Smooth muscle cell (in vitro differentiated cells): ENCODE measurements around the gene GLB1L3. TPM values are rescaled to one million over a fixed set of nuclear protein-coding genes. Genes with fewer than 3 reads are reported as not detected.

Source experiments
- DNase-seq: peaks from one replicate; lab custom pipeline; 2025; ENCODE audit not compliant: unreplicated experiment; lab: John Stamatoyannopoulos, UW
- H2AFZ ChIP-seq: fragments of 200-600 bp; sonication (generic); 2 replicates; pipeline ENCODE4 v1.6.0; 2016; ENCODE audit warnings: antibody characterized with exemption, low read depth, mild to moderate bottlenecking
- H3F3A ChIP-seq: fragments of 200-600 bp; sonication (generic); 2 replicates; pipeline ENCODE4 v1.6.0; 2017; ENCODE audit warnings: antibody characterized with exemption, low read depth
- H3K27ac ChIP-seq: fragments of 200-600 bp; sonication (generic); 2 replicates; pipeline ENCODE4 v1.5.1; 2016; ENCODE audit warnings: low read depth, mild to moderate bottlenecking
- H3K27me3 ChIP-seq: fragments of 200-600 bp; sonication (generic); 2 replicates; pipeline ENCODE4 v1.6.1; 2016; ENCODE audit warnings: low read depth, mild to moderate bottlenecking
- H3K36me3 ChIP-seq: fragments of 200-600 bp; sonication (generic); 2 replicates; pipeline ENCODE4 v1.5.1; 2016; ENCODE audit warnings: low read depth
- H3K4me1 ChIP-seq: fragments of 200-600 bp; sonication (generic); 2 replicates; pipeline ENCODE4 v1.5.1; 2016; ENCODE audit warnings: low read depth
- H3K4me2 ChIP-seq: fragments of 200-600 bp; sonication (generic); 2 replicates; pipeline ENCODE4 v1.6.0; 2016; ENCODE audit warnings: mild to moderate bottlenecking
- H3K4me3 ChIP-seq: fragments of 200-600 bp; sonication (generic); 2 replicates; pipeline ENCODE4 v1.5.1; 2016; ENCODE audit warnings: mild to moderate bottlenecking
- H3K79me2 ChIP-seq: fragments of 200-600 bp; sonication (generic); 2 replicates; pipeline ENCODE4 v1.6.0; 2016; ENCODE audit warnings: low read depth, mild to moderate bottlenecking
- H3K9ac ChIP-seq: fragments of 200-600 bp; sonication (generic); 2 replicates; pipeline ENCODE4 v1.6.0; 2016; ENCODE audit warnings: low read depth
- H3K9me3 ChIP-seq: fragments of 200-600 bp; sonication (generic); replicated peaks from 2 replicates; pipeline ENCODE4 v1.5.1; 2016; ENCODE audit warnings: low read depth
- H4K20me1 ChIP-seq: fragments of 200-600 bp; sonication (generic); 2 replicates; pipeline ENCODE4 v1.6.0; 2016; ENCODE audit warnings: low read depth
- WGBS: methylation state at CpG from one replicate; pipeline ENCODE4 v1.1.7; 2016; ENCODE audit warnings: low lambda C conversion rate; 5-methylcytosine and 5-hydroxymethylcytosine counted together
- polyA plus RNA-seq: library from polyadenylated mRNA; unstranded; fragments of >200 nt; fragmentation: Nextera tagmentation; extraction: Ambion mirVana; gene quantifications from 2 replicates; pipeline ENCODE4 v1.2.1, GENCODE V29; 2016
- total RNA-seq: library from RNA; depleted of rRNA; stranded (reverse); fragments of >200 nt; gene quantifications from 2 replicates; pipeline ENCODE4 v1.2.3, GENCODE V29; 2014
- TF ChIP-seq, protein P1 (sequence below): fragments of 200-600 bp; sonication (generic); IDR thresholded peaks from 2 replicates; pipeline ENCODE4 v1.5.1; 2017; ENCODE audit warnings: borderline replicate concordance, mild to moderate bottlenecking, antibody characterized with exemption; ENCODE audit not compliant: insufficient read depth, poor library complexity, severe bottlenecking

Gene GLB1L3
- total and polyA plus RNA-seq, 2 experiments from 2014 or later: not detected

DNA sequence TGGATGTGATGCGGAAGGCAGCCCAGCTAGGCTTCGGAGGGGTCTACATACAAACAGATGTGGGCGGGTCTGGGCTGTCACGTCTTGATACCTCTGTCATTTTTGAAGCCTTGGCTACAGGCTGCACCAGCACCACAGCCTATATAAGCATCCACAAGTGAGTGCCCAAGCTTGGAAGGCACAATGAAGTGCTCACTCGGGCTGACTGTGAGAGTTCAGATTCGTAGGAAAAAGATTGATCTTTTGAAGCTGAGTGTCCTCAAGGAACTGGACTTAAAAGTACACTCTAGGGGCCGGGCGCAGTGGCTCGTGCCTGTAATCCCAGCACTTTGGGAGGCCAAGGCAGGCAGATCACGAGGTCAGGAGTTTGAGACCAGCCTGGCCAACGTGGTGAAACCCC is 19.1 kb upstream of the GLB1L3 start:
- H3K4me1 ChIP-seq: peaks cover 13% of the 10 kb centered on the region
- WGBS: 96% methylated on average over 11 of the region's 11 CpGs
- peaks cover 14% of the 10 kb centered on the region for H3K79me2 ChIP-seq
- no peaks in the 10 kb centered on the region for H3F3A ChIP-seq
- H2AFZ ChIP-seq: no peak overlapping the region
- TF ChIP-seq, protein P1, sequence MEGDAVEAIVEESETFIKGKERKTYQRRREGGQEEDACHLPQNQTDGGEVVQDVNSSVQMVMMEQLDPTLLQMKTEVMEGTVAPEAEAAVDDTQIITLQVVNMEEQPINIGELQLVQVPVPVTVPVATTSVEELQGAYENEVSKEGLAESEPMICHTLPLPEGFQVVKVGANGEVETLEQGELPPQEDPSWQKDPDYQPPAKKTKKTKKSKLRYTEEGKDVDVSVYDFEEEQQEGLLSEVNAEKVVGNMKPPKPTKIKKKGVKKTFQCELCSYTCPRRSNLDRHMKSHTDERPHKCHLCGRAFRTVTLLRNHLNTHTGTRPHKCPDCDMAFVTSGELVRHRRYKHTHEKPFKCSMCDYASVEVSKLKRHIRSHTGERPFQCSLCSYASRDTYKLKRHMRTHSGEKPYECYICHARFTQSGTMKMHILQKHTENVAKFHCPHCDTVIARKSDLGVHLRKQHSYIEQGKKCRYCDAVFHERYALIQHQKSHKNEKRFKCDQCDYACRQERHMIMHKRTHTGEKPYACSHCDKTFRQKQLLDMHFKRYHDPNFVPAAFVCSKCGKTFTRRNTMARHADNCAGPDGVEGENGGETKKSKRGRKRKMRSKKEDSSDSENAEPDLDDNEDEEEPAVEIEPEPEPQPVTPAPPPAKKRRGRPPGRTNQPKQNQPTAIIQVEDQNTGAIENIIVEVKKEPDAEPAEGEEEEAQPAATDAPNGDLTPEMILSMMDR: no peak
- H3K9ac ChIP-seq: no peak overlapping the region
- no peak overlapping the region for H3K4me3 ChIP-seq
- H4K20me1 ChIP-seq: no peaks in the 10 kb centered on the region
- no peaks in the 10 kb centered on the region for H3K27me3 ChIP-seq
- no peak overlapping the region for H3K4me2 ChIP-seq
- no peaks in the 10 kb centered on the region for H3K9me3 ChIP-seq
- no peaks in the 10 kb centered on the region for H3K36me3 ChIP-seq
- DNase-seq: no peak
- no peak overlapping the region for H3K27ac ChIP-seq

DNA sequence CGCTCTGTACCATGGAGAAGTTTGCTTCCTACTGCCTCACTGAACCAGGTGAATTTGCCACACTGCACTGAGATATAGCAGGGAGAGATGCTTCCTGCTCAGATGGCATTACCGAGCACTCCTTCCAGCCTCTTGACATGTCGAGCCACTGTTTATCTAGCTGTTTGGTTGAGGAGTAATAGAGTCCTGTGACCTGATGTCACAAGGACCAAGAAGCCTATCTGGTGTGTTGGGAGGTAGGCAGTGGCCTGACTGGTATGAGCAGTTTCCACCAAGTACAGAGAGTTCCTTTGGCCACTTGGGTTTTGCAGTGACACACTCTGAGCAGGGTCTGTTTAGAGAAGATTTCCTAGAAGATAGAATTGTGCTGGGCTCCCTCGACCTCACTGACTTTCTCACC is 17.6 kb upstream of the GLB1L3 start:
- H3K9me3 ChIP-seq: no peaks in the 10 kb centered on the region
- no peaks in the 10 kb centered on the region for H3F3A ChIP-seq
- 91% methylated on average over 4 of the region's 4 CpGs for WGBS
- H3K9ac ChIP-seq: no peak overlapping the region
- H3K36me3 ChIP-seq: no peaks in the 10 kb centered on the region
- H4K20me1 ChIP-seq: no peaks in the 10 kb centered on the region
- H3K27me3 ChIP-seq: no peaks in the 10 kb centered on the region
- TF ChIP-seq, protein P1: no peak
- H3K79me2 ChIP-seq: peaks cover 13% of the 10 kb centered on the region
- H3K27ac ChIP-seq: no peak overlapping the region
- H3K4me2 ChIP-seq: no peak overlapping the region
- peaks cover 8% of the 10 kb centered on the region for H3K4me1 ChIP-seq
- no peak overlapping the region for H2AFZ ChIP-seq
- no peak overlapping the region for H3K4me3 ChIP-seq
- no peak for DNase-seq

DNA sequence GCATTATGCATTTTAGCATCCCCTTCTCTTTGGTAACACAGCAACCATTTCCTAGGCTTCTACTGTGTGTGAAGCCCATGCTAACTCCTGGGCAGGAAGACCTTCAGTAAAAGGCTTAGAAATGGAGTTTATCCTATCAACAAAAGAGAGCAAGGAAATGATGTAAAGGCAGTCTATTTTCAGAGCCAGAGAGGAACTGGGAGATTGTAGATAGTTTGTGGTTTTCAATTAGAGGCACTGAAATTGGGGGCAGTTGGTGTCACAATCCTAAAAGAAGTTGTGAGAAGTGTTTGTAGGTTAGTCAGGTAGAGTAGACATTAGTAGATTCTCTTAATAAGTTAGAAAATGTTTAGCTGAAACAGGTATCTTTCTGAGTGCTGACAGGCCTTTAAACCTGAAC is 15.7 kb upstream of the GLB1L3 start:
- Histone ChIP-seq H3F3A (no peaks in the 10 kb centered on the region), H3K27me3 (no peaks in the 10 kb centered on the region)
- DNase-seq: no peak

DNA sequence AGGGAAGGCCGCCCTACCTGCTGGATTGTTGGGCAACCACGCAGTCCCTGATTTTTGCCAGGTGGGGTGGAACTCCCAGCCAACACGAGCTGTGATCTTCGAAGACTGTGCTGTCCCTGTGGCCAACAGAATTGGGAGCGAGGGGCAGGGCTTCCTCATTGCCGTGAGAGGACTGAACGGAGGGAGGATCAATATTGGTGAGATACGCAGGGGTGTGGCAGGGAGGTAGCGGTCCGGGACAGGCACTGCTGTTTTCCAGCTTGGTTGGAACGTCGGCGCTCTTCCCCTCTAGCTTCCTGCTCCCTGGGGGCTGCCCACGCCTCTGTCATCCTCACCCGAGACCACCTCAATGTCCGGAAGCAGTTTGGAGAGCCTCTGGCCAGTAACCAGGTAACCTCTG is 15.2 kb upstream of the GLB1L3 start:
- WGBS: 94% methylated on average over 12 of the region's 16 CpGs

More for the DNA sequence above, 15.7 kb upstream of the GLB1L3 start:
- no peak overlapping the region for H2AFZ ChIP-seq
- H3K4me2 ChIP-seq: no peak overlapping the region
- no peaks in the 10 kb centered on the region for H3K9me3 ChIP-seq
- no peaks in the 10 kb centered on the region for H3K36me3 ChIP-seq
- TF ChIP-seq, protein P1: no peak
- H3K4me3 ChIP-seq: no peak overlapping the region
- no peaks in the 10 kb centered on the region for H4K20me1 ChIP-seq
- no peaks in the 10 kb centered on the region for H3K79me2 ChIP-seq
- no peak overlapping the region for H3K27ac ChIP-seq
- no peak overlapping the region for H3K9ac ChIP-seq
- H3K4me1 ChIP-seq: no peaks in the 10 kb centered on the region

More for the DNA sequence above, 15.2 kb upstream of the GLB1L3 start:
- H3K36me3 ChIP-seq: no peaks in the 10 kb centered on the region
- H4K20me1 ChIP-seq: no peaks in the 10 kb centered on the region
- no peaks in the 10 kb centered on the region for H3K9me3 ChIP-seq
- H3K9ac ChIP-seq: no peak overlapping the region
- no peak overlapping the region for H3K4me3 ChIP-seq
- no peak for DNase-seq
- H3K27ac ChIP-seq: no peak overlapping the region
- H3K27me3 ChIP-seq: no peaks in the 10 kb centered on the region
- no peaks in the 10 kb centered on the region for H3F3A ChIP-seq
- H3K4me1 ChIP-seq: no peaks in the 10 kb centered on the region
- no peak overlapping the region for H2AFZ ChIP-seq
- H3K79me2 ChIP-seq: no peaks in the 10 kb centered on the region
- TF ChIP-seq, protein P1: no peak
- H3K4me2 ChIP-seq: no peak overlapping the region
